Measurements from ENCODE around the gene YIPF4.
A peak's percentile ranks its signal among the peaks of the same experiment; 100 is the strongest.
"Not testable (repeated sequence)": the region's sequence is repeated elsewhere in the genome, so short reads cannot be mapped to it uniquely, and the experiment has no call there.

Gene YIPF4

DNA sequence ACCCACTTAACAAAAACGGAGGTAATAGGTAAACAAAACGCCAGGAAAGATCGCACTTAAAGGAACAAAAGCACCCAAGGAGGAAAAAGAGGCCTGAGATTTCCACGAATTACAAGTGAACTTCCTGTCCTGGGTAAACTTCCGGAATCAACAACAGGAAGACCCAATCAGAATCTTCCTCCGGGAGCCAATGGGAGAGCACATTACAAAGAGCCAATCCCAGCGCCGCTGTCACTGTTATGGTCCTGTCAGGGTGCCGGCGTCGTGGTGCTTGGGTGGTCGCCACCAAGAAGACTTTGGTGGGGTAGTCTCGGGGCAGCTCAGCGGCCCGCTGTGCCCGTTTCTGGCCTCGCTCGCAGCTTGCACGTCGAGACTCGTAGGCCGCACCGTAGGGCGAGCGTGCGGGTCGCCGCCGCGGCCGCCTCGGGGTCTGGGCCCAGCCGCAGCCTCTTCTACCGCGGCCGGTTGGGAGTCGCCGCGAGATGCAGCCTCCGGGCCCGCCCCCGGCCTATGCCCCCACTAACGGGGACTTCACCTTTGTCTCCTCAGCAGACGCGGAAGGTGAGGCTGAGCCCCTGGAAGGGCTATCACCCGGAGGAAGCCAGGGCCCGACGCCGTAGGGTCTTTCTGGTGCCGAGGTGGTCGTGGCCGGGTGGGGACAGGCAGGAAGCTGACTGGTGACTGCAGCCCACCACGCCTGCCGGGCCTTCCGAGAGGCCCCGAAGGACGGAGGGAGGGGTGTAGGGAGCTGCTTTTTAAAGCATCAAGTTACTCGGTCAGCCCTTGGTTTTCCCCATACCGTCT, at the start of gene YIPF4:
TSS of gene YIPF4 (plus strand) at position 231 of the 804 bp plus-strand sequence. CDS start at position 483, 252 bp downstream.
- peak; percentile 78 to 90 for DNase-seq

DNA sequence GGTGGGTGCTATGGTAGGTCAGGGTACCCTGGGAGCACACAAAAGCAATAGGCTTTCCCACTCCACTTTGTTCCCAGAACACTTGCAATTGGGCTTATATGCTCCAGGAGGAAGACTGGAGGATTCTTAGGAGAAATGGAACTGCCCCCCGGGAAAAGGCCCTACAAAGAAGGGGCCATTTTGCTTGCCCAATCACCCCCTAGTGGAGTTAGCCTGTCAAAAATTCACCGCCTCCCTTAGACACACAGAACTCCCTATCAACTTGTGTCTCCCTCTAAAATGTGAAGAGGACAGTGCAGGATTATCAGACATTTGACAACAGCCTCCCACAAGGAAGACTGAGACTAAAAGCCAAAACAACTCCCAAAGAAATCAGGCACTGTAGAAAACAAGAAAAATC, 49.5 kb upstream of the YIPF4 start:
- no peak for DNase-seq

DNA sequence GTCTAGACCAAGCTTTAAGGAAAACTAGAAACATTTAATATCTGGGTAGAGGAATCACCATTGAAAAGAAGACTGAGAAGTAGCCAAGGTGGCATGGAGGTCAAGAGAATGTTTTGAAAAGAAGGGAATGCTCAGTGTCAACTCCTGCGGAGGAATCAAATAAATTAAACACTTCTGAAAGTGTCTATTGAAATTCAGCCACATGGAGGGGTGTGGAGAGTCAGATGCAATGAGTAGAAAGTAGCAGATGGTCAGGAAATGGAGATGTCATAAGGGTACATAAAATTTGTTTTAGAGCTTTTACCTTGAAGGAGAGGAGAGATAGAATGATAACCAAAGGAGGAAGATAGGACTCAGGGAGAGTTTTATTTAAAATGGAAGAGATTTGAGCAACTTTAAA, 48.1 kb upstream of the YIPF4 start:
- DNase-seq: no peak

DNA sequence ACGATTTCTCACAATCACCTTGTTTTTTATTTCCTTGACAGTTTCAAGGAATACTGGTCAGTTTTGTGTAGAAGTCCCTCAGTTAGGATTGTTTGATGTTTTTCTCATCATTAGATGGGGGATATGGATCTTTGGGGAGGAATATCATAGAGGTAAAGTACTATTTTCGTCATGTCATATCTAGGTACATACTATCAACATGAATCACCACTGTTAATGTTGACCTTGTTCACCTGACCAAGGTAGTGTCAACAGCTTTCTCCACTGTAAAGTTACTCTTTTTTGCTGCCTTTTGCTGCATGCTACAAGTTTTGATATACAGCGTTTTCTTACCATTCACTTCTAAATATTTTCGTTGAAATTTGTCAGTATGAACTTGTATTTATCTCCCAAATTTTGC, 45.7 kb upstream of the YIPF4 start:
- no peak for DNase-seq

DNA sequence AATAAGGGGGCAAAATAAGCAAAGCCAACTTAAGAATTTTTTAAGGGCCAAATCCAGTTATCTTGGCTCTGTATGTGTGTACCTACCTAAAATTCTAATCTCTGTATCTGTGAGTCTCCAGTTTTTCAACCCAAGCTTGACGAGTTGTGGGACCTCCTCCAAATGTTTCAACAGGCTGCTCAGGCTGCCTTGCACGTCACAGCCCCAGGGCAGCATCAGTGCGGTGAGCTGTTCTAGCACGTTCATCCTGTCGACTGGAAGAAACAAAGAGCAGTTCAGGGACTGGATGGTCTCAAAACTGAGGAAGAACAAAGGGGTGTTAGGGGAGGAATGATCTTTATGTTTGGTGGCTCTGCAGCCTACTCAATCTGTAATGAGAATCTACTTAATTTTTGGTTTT, 42.4 kb upstream of the YIPF4 start:
- DNase-seq: no peak

DNA sequence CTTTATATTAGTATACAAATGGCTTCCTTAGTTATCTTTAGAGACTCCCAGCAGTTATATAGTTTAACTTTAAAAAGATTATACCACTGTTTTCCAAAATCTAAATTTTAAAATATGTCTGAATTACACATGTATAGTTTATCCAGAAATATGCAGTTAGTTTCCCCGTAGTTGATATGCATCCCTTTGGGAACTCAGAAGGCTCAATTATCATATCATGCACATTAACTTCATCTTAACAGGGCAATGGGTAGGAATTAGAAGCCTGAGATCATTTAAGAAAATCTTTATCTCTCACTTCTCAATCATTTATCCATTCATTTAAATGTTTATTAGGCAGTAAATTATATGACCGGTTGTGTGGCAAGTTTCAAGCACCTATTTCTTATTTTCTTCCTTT, 40.2 kb upstream of the YIPF4 start:
- DNase-seq: no peak

DNA sequence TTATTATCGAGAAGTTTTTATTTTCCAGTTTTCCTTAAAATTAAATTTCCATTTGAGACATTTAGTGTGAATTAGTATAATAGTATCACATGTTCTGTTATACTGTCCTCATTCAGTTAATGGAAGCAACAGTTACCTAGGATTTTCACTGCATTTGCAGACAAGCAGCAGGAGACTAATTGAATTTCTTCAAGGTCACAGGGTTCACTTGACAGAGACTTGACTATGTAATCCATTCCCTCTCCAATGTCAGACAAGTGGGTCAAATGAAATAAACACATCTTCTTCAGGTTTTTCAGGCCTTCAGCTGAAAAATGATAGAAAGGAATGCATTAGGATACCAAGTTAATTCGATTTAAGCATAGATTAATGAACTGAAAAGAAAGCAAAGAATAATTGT, 39.7 kb upstream of the YIPF4 start:
- no peak for DNase-seq

DNA sequence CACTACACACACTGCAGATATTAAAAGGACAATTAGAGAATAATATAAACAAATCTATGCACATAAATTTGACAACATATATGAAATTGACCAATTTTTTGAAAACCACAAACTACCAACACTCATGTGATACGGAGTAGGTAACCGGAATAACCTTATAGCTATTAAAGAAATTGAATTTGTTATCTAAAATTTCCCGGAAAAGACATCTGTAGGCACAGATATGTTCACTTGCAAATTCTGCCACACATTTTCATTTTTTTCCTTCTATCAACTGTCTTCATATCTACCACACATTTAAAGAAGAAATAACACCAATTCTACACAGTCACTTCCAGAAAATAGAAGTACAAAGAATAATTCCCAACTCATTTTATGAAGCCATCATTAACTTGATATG, 35.4 kb upstream of the YIPF4 start:
- no peak for DNase-seq

DNA sequence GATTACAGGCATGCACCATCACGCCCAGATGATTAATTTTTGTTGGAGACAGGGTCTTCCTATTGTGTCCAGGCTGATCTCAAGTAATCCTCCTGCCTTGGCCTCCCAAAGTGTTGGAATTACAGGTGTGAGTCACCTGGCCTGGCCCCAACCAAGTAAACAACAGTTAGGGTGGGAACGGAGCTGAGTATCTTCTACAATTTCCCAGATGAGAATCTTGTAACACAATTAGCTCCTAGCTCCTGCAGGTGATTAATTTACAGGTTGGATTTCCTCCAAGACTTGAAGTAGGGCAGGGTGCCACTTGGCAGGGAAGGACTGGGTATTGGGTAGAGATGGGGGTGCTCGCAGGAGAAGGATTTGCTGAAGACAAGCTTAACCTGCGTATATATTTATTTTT, 30.8 kb upstream of the YIPF4 start:
- DNase-seq: no peak

DNA sequence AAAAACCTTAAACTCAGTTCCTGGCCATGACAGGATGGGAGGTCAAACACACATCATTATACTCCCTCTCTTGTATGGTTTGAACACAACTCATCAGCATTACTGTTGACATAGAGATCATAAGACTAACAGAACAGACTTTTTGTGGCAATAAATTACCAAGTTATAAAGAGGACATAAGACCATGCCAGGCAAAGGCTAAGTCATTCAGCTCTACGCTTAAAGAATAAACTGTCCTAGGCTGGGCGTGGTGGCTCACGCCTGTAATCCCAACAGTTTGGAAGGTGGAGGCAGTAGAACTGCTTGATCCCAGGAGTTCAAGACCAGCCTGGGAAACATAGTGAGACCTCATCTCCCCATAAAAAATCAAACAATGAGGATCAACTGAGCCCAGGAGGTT, 29.4 kb upstream of the YIPF4 start:
- no peak for DNase-seq

DNA sequence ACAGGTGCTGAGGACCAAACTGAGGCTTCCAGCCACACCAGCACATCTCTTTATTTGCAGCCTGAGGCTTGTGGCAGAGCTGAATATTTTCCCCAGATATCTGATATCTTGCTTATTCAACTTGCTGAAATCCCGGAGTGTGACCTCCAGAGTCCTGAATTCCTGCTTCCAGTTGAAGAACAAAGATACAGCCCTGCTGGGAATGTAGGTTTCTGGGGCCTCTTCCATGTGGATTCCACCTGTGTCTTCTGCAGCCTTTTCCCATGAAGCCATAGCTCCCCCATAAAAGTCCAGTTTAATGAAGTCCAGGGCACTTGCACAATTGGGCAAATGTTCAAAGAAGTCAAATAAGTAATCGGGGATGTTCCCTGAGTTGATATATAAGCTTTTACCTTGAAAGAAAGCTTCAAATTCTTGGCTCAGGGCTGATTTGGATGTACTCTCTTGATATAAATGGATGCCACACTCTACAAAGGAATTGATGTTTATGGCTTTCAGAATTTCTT, 27.9 kb upstream of the YIPF4 start:
- no peak for DNase-seq

DNA sequence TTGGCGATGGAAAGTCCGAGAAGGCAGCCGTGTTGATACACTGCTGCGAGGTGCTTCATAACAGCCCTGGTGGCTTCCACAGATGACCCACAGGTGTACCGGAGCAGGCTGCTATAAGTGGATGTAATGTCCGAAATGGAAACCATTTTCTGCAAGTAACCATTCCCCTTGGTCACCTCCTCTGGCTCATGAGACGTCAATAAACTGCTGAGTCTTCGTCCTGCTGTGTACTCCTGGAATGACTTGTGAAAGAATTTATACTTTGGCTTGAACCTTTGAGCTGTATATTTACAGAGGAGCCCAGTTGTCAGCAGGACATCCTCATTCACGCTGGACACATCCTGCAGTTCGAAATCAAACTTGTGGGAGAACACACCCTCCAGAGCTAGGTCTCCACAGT, 27.4 kb upstream of the YIPF4 start:
- DNase-seq: no peak

DNA sequence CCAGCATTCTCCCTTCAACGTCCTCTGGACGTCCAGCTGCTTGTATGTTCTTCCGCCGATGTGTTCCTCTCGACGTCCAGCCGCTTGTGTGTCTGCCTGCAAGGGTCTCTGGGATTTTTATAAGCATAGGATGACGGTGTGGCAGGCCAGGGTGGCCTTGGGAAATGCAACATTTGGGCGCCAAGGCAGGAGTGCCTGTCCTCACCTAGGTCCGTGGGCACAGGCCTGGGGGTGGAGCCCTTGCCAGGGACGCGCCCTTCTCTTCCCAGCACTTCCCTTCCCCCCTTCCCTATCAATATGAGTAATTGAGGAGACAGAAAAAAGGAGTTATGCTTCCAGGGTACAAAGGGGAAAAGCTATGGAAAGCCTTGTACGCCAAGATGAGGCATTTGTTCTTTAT, 19.5 kb upstream of the YIPF4 start:
- no peak for DNase-seq

DNA sequence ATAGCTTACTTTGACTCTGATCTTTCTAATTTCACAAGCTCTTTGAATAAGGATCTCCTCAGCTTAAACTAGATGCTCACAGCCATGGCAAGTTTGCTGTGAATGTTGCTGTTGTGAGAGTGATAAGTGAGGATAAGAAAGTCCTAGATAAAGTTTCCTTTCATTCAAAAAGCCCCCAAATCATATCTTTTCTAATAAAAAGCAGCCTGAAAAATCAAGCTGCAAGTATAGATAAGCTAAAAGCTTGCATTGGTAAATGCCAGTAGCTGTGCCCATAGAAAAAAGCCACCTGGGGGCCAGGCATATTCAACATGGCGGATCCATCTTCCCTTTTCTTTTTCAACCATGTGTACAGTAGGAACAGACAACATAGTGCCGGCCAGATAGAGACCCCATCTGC, 17.3 kb upstream of the YIPF4 start:
- no peak for DNase-seq

DNA sequence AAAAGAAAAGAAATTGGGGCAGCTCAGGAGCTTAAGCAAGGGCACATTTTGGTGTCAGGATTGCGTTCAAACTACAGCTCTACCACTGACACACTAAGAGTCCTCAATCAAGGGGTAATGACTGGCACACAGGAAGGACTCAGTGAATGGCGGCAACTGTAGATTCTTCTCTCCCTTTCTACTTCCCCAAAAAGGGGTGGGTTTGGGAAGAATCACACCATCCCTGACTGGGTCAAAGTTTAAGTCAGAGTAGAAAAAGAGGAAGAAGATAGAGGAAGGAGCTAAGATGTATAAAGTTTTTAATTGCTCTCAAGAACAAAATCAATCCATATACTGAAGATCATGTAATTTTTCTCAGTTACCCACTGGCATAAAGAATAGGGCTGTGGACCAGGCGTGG, 15.6 kb upstream of the YIPF4 start:
- no peak for DNase-seq

DNA sequence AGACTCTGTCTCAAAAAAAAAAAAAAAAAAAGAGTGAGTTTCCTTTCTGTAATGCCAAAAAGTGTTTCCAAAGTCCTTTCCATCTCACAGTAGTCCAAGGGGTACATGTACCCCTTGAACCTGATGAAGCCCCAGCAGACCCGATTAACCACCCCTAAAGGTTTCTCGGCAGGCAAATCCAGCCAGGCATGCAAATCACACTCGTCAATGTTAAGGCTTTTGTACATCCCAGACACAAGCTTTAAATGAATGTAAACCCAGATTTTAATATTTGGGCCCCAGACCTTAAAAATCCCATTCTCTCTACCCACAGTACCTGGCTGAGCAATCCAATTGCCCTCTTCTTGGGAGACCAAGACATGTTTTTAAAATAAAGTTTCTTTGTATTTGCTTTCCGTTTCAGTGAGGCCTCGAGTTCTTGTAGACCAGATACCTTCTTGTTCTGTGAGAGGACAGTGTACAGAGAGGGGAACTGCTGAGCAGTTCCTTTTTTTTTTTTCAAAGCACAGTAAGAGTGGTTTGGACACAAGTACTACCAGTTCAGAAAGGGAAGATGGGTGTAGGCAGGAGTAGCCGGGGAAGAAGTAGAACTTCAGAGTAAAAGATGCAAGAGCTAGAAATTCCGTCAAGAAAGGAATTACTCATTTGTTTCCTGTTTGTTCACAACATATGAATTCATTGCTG, 13.1 kb upstream of the YIPF4 start, which contains the start of gene NLRC4:
TSS of gene NLRC4 (minus strand) at position 465 of the 684 bp plus-strand sequence. CDS start 8,111 bp downstream, outside the sequence.
- no peak for DNase-seq

DNA sequence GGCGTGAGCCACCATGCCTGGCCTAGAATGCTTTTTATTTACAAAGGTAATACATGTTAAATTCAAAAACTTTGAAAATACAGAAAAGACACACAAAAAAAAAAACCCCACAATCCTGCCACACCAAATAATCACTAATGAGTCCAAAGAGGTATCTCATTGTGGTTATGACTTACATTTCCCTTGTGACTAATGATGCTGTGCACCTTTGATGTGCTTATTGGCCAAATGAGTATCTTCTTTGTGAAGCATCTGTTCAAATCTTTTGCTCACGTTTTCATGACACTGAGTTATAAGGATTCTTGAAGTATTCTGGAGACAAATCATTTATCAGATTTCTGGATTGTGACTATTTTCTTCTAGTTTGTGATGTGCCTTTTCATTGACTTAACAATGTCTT, 6.6 kb upstream of the YIPF4 start:
- DNase-seq: no peak

DNA sequence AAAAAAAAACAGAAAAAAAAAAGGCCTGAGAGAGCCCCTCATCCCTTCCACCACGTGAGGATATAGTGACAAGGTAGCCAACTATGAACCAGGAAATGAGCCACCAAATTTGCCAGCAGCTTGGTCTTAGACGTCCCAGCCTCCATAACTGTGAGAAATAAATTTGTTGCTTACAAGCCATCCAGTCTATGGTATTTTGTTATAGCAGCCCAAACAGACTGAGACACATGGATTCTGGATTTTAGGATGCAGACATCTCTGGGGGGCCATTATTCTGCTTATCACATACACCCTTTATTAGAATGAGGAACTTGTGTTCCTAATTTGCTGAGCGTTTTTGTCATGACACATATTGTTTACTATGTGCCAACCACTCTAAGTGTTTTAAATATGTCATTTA, 5.4 kb upstream of the YIPF4 start:
- no peak for DNase-seq

DNA sequence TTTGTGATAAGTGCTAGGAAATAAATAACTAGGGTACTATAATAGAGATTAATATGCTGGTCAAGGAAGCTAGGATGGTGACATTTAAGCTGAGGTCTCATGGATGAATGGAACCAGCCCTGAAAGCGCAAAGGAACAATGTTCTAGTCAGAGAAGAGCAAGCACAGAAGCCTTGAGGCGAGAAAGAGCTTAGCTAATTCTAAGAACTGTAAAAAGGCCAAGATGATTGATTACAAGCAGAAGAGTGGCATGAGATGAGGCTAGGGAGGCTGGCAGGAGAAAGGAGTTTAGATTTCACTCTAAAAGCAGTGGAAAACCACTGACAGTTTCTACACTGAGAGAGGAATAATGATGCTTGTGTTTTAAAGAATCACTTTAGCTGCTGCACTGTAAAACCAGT, 3.4 kb upstream of the YIPF4 start:
- no peak for DNase-seq

DNA sequence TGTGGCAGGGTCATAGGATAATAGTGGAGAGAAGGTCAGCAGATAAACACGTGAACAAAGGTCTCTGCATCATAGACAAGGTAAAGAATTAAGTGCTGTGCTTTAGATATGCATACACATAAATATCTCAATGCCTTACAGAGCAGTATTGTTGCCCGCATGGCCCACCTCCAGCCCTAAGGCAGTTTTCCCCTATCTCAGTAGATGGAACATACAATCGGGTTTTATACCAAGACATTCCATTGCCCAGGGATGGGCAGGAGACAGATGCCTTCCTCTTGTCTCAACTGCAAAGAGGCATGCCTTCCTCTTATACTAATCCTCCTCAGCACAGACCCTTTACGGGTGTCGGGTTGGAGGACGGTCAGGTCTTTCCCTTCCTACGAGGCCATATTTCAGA, 1.9 kb upstream of the YIPF4 start:
- not testable (repeated sequence) for DNase-seq

DNA sequence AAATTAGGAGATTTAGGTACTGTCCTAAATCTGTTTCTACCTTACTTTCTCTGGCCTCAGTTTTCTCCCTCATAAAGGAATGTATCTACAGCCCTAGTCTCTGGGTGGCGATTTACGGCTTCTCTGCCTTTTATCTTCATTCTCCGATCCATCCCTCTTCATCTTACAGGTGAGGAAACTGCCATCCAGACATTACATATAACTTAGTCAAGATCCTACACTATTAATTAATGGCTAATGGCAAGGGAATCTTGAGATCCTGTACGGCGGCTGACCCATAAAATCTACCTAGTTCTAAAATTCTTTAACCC, 386 bp upstream of the YIPF4 start:
- DNase-seq: no peak

DNA sequence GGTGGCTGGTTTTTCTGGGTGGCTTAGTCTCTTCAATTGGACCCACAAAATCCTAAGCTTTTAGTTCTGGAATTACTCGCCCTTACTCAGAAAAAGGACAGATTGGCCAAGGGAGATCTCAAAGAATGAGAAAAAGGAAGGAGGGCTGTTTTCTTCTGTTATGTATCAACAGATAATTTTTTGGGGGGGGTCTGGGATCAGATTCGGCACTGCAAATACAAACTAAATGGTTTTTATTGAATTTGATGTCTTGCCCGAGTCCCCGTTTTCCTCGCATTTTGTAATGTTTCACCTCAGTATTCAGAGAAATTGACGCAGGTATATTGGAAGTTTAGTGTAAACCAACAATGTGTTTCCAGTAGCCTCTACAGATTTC, 762 bp downstream of the YIPF4 start:
- DNase-seq: no peak

DNA sequence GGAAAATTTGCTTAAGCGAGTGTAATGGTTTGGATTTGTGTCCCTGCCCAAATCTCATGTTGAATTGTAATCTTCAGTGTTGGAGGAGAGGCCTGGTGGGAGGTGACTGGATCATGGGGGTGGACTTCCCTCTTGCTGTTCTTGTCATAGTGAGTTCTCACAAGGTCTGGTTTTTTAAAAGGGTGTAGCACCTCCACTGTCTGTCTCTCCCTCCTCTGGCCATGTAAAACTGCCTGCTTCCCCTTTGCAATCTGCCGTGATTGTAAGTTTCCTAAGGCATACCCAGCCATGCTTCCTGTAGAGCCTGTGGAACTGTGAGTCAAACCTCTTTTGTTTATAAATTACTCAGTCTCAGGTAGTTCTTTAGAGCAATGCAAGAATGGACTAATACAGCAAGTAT, 6.6 kb downstream of the YIPF4 start:
- no peak for DNase-seq

DNA sequence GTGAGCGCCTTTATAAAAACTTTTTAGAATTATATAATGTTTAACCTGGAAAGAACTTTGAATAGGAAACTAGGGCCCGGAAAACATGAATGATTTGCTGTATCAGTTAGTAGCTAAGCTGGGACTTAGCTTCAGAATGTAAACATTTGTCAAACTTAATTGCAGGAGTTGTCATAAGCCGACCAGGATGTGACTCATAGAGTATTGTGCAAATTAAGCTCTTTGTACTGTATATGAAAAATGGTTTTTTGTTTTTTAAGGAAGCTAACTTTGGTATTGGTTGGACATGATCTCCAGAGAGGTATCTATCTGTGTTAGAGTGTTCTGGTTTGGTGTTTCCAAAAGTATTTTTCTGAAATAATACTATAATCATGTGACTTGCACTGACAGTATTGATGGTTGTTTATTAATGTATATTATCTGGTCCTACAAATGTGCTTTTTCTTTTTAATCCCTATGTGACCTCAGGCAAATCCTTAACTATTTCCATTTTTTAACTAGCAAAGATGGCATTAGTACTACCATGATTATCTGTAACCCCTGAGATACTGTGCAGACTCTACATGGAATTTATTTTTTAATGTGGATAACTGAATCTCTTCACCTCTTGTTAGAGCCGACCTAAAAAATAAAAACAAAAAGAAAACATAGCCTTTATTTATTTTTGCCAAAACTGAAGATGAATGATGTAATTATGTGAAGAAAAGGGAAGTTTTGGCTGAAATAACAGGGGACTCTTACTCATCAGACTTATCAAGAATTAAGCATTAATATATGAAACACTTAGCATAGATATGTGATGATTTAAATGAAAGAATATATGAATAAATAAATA, 11.7 kb downstream of the YIPF4 start:
- DNase-seq: no peak
